Raji (cell line): ENCODE measurements around the gene C2orf68.

Experiments used
- POLR2A ChIP-seq: IDR thresholded peaks from 2 replicates; pipeline ENCODE4 v1.6.1; 2011; ENCODE audit warnings: low read depth, low read length, control low read depth; ENCODE audit not compliant: insufficient read depth

C2orf68 gene

DNA sequence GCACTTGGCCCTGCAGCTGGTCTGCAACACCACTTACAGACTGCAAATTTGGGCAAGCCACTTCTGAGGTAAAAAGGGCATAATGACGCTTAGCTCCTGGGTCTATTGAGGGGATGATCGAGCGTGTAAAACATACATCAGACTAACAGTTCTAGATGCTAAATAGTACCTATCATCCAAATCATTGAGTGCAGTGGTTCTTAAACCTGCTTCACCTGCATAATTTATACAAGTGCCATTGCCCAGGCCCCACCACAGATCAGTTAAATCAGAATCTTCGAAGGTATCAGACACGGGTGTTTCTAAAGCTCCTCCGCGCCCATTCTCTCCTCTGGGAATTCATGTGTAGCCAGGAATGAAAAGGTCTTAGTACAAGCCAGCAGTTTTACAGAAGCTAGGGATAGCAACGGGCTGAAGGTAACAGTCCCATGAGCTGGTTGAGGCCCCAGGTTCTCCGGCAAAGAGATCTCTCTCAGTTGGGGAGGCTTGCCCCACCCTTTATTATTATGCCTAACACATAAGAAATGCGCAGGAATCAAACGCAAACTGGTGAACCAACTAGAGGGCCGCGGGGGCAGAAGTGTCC, 17.1 kb downstream of the C2orf68 start:
- TF ChIP-seq POLR2A: no peak

DNA sequence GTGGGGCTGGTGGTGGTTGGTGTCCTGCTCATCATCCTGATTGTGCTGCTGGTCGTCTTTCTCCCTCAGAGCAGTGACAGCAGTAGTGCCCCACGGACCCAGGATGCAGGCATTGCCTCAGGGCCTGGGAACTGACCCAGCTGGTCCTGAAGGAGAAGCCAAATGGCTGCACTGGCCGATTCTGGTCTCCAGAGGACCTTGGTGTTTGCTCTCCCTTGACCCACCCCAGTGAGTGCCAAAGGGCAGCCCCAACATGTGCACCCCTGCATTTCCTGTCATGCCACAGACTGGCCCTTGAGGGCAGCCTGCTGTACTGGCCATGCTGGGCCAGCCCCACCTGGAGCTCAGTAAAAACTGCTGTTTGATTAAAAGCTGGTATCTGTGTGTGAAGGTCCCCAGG, 18.8 kb downstream of the C2orf68 start:
- no peak for TF ChIP-seq POLR2A

DNA sequence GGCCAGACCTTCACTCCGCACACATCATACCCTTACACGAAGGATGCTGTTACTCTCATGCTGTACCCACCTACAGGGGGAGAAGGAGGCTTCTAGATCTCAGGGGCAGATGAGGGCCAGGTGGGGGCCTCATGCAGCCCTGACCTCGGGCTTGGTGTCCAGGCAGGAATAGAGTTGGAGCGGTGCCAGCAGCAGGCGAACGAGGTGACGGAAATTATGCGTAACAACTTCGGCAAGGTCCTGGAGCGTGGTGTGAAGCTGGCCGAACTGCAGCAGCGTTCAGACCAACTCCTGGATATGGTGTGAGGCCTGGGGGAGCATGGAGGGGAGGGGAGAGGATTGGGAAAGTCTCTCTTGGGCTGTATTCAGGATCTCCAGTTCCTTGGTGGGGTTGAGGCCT, 20.3 kb downstream of the C2orf68 start:
- no peak for TF ChIP-seq POLR2A

DNA sequence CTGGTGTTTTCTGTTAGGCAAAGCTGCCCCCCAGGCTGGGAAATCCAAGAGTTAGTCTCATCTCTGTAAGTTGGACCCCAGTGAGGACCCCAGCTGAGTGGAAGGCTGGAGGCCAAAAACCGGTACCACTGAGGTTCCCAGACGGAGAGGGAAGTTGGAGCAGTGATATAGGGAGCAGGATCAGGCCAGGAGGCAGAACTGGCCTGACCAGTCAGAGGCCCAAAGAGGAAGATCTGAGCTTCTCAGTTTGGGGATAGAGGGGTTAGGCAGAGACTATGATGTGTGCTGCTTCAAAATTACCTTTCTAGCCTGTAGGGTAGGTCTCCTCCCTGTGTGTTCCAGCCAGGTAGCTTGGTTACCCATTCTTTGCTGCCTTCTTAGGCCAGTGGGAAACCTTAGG, 20.9 kb downstream of the C2orf68 start:
- no peak for TF ChIP-seq POLR2A

DNA sequence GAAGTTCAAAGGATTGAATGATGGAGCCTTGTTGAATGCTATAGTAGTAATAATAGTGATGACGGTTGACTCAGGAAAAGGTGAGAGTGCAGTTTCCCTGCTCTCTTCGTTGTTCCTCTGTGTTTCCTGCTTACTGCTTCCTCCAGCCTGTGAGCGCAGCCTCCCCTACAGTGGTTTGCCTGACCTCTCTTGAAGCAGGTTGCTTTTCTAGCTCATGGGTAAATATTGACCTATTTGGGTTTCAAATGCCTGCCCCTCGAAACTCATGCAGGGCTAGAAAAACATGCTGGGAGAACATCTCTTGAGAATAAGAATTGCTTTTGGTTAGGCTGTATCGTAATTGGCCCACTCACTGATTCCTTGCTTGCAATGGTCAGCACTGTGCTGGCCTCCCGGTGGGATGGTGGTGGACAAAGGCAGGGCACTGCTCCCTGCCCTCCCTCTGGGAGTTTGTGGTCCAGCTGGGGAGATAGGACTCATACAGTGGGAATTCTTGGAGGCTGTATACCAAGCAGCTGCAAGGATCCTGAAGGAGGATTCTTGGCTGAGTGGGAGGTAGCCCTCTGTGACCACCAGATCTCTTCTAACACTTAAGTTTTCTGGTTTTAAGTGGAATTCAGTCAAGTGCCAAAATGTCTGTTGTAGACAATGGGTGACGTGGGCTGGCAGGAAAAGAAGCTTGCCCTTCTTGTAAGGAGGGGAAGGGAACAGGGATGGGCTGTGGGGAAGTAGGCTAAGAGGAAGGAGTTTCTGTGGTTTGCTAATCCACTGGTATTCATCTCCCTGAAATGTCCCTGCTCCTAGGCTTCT, 21.7 kb downstream of the C2orf68 start:
- TF ChIP-seq POLR2A: no peak

DNA sequence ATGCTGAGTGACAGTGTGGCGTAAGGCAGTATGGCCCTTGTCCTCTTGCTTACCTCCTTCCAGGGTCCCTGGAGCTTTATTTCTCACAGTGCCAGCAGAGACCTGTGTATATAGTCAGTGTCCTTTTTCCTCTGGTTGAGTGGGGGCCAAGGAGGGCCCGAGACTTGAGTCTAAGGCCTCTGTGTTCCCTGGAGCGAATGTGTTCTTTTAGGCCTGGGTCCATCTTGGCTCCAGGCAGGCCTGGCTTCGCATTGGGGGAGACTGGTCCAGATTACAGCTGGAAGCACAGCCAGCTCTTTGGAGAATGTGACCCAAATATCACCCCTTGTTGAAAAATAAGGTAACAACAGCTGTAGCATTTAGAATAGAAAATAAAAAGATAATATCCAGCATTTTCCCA, 22.7 kb downstream of the C2orf68 start:
- no peak for TF ChIP-seq POLR2A

DNA sequence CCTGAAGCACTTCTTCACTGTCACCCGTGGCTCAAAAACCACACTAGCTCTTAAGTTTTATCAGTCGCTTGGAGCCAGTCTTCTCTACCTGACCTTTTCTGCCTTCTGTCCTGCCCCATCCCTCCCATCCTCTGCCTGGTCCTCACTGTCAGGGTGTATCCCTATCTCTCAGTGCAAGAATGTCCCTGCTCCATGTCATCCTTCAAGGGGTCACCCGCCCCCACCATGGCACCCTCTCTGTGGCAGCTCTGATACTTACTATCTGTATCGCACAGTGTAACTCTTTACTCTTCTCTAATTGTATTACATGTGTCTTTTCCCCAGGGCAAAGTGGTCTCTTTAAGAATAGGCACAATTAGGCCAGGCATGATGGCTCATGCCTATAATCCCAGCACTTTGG, 23.2 kb downstream of the C2orf68 start:
- no peak for TF ChIP-seq POLR2A

DNA sequence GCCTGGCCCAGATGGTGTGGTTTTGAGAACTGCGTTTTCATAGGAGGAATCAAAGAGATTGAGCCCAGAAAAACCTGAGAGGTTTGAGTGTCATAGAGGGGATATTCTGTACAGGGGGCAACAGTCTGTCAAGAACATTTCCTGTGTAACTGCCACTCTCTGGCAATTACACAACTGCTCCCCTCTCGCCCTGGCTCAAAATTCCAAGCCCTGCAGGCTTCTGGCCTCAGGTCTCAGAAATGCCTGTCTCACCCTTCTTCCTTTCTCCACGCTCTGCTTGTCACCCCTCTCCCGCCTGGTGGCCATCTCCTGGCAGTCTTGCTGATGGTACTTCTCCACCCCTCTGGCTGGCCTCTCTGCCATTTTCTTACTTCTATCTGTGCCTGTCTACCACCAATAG, 23.6 kb downstream of the C2orf68 start:
- TF ChIP-seq POLR2A: no peak

DNA sequence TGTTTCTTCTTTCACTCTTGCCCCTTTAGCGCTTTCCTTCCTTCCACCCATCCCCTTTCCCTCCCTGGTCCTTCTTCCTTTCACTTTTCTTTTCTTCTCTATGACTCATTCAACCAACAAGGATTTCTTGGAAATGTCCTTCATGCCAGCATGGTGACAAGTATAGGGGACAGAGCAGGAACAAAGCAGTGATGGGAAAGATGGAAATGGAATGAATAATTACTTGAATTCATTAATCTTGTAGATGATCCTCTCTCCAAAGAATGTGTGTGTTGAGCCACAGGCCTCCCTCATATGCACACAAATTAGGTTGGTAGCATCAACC, 26.1 kb downstream of the C2orf68 start:
- no peak for TF ChIP-seq POLR2A

DNA sequence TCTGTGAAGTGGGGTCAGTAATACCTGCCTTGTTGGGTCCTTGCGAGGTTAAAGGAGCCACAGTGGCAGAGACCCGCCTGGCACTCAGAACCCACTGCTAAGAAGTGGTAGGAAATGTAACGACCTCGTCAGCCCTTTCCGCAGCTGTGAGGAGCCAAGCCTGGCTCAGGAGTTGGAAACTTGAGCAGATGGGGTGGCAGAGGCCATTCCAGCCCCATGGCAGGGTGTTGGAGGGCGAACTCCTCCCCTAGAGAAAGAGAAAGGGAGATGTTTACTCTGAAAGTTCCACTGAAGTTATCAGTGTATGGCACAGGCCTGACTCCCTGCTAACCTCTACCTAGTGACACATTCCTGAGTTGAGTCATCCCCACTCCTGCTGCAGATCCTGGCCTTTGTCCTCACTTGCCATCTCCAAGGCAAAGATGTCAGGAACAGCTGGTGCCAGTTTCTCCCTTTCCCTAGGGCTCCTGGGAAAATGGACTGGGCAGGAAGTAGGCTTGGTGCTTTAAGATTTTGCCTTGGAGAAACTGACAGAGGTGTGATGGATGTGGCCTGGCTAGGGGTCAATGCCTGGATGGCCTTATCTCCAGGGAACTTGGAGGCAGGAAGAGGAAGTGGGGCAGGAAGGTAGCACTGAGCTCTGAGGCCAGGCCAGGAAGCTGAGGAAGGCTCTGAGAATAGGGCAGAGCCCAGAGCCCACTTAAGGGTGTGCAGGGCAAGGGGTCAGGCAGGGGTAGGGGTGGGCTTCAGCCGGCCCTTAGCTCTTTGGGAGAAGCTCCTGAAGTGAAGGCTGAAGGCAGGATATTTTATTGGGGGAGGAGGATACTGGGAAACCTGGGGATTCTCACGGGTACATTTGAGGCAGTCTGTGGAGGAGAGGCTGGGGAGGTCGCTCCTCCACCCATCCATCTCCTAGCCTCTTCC, 26.7 kb downstream of the C2orf68 start:
- no peak for TF ChIP-seq POLR2A

DNA sequence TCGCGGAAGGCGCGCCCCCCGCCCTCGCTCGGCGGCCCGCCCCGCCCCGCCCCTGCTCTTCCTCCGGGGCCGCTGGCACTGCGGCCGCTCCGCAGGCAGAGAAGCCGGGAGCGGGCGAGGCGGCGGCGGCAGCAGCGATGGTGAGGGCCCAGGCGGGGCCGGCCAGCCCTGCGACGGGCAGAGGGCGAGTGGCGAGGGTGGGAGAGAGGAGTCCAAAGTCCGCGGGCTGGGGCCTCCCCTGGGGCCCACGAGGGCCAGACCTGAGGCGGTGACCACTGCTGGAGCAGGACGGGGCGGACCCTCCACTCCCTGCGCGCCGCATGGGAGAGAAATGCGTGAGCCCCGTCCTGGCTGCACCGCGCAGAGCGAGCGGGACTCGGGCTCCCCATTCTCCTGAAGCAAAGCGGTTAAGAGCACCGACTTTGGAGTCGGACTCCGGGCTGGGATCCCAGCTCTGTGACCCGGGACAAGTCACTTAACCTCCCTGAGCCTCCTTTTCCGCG, 27.5 kb downstream of the C2orf68 start, which contains the start of gene VAMP5:
Gene VAMP5 (plus strand): TSS at position 78 of the 503 bp plus-strand sequence. CDS start 60 bp downstream, at position 138.
- no peak for TF ChIP-seq POLR2A

DNA sequence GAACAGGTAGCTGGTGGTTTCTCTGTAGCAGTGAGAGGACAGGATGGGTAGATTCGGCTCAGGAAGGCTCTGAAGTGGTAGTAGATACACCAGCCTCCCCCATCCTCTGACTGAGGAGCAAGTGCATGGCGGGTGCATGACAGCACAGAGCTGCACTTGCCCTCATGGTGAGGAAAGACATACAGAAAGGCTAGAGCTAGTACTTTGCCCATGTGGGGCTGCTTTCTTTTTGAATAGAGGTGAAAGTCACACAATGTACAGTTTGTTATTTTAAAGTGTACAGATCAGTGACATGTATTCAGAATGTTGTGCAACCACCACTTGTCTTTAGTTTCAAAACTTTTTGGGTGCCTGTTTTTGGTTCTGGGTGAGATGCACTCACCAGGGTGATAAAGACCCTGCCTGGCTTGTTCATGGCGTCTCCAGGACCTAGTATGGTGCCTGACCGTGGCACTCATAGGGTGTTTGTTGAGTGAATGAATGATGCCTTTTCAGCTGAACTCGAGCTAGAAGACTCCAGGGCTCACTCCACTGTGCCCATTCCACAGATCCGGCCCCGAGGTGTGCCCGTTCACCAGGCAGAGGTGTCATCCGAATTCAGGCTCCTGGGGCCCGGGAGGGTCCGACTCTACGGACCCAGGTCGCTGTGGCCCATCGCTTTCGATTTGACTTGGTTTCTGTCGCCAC, 28.1 kb downstream of the C2orf68 start:
- TF ChIP-seq POLR2A: no peak

DNA sequence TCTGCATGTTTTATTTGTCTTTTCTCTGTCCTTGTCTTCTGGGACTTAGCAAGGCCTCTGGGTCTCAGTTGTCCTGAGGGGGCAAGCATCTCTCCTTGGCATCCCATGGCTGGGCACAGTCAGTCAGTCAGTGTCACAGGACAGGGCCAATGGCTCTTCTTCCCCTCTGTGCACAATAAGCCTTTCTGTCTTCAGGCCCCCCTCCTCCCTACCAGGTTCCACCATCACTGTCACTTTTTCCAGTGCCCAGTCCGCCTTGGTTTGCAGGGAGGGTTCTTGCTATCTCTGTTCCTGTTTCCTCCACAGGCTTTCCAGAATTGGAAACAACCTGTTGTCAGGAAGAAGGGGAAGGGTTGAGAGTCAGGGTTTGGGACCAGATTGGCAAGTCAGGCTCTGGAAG, 29.4 kb downstream of the C2orf68 start:
- no peak for TF ChIP-seq POLR2A

DNA sequence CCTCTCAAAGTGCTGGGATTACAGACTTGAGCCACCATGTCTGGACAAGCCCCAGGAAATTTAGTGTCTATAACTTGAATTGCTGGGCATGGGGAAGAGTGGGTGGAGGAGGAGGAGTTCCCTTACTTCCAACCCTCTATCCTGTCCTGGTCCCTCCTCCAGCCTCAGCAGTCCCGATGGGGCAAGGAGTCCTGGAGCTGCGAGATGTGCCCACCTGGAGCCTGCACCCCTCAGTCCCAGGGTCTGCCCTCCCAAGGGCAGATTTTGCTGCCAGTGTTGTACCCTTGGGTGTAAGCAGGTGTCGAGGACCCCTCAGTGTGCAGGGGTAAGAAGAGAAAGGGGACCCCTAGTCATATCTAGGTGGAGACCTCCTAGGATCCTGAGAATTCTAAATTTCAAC, 31.7 kb downstream of the C2orf68 start:
- TF ChIP-seq POLR2A: no peak
